HUES6 (cell line): Measurements from ENCODE around the gene BCORL1.

ENCODE experiments used
- H3K27ac ChIP-seq: 2 replicates; pipeline ENCODE4 v1.7.0; 2013; ENCODE audit warnings: low read depth, mild to moderate bottlenecking, low read length, inconsistent platforms
- H3K27me3 ChIP-seq: 2 replicates; pipeline ENCODE4 v1.6.1; 2013; ENCODE audit warnings: low read length; ENCODE audit not compliant: control insufficient read depth, insufficient read depth
- H3K36me3 ChIP-seq: 2 replicates; pipeline ENCODE4 v1.6.1; 2013; ENCODE audit warnings: low read length; ENCODE audit not compliant: control insufficient read depth, insufficient read depth
- H3K4me1 ChIP-seq: 2 replicates; pipeline ENCODE4 v1.6.1; 2013; ENCODE audit warnings: low read length; ENCODE audit not compliant: control insufficient read depth, insufficient read depth
- H3K4me3 ChIP-seq: 2 replicates; pipeline ENCODE4 v1.5.1; 2013; ENCODE audit warnings: low read depth, low read length
- H3K9ac ChIP-seq: one replicate; pipeline ENCODE4 v1.6.1; 2013; ENCODE audit warnings: mild to moderate bottlenecking, low read length
- H3K9me3 ChIP-seq: 2 replicates; pipeline ENCODE4 v1.6.1; 2013; ENCODE audit warnings: low read depth, low read length; ENCODE audit not compliant: control insufficient read depth, insufficient read depth

The BCORL1 gene

GRCh38 chrX:129983575-129984110, 1.2 kb downstream of the BCORL1 start:
- H3K9ac ChIP-seq: peak overlapping the region; percentile 38
- no peaks in the 10 kb centered on the region for H3K9me3 ChIP-seq
- H3K36me3 ChIP-seq: no peaks in the 10 kb centered on the region
- no peak overlapping the region for H3K27ac ChIP-seq
- H3K27me3 ChIP-seq: peaks cover 67% of the 10 kb centered on the region
- no peak overlapping the region for H3K4me3 ChIP-seq
- H3K4me1 ChIP-seq: peaks cover 5% of the 10 kb centered on the region; the same call in 1 of the 2 replicates

- H3K9ac ChIP-seq: peak overlapping the region; percentile 36
- H3K4me3 ChIP-seq: peak overlapping the region; percentile 71
- no peaks in the 10 kb centered on the region for H3K36me3 ChIP-seq
- peaks cover 60% of the 10 kb centered on the region for H3K27me3 ChIP-seq
- H3K27ac ChIP-seq: no peak overlapping the region
- H3K4me1 ChIP-seq: peaks cover 5% of the 10 kb centered on the region; the same call in 1 of the 2 replicates
- no peaks in the 10 kb centered on the region for H3K9me3 ChIP-seq
Observed at GRCh38 chrX:129984111-129984958, 1.9 kb downstream of the BCORL1 start.

- H3K4me3 ChIP-seq: no peak overlapping the region
- no peaks in the 10 kb centered on the region for H3K36me3 ChIP-seq
- no peak overlapping the region for H3K9ac ChIP-seq
- H3K9me3 ChIP-seq: no peaks in the 10 kb centered on the region
- peaks cover 5% of the 10 kb centered on the region; the same call in 1 of the 2 replicates for H3K4me1 ChIP-seq
- H3K27ac ChIP-seq: no peak overlapping the region
- H3K27me3 ChIP-seq: peaks cover 37% of the 10 kb centered on the region
Observed at GRCh38 chrX:129987871-129988270, 5.4 kb downstream of the BCORL1 start.

- H3K27me3 ChIP-seq: peaks cover 10% of the 10 kb centered on the region
- peaks cover 4% of the 10 kb centered on the region; the same call in 1 of the 2 replicates for H3K4me1 ChIP-seq
- H3K4me3 ChIP-seq: no peak overlapping the region
- H3K36me3 ChIP-seq: no peaks in the 10 kb centered on the region
- H3K9me3 ChIP-seq: no peaks in the 10 kb centered on the region
- no peak overlapping the region for H3K9ac ChIP-seq
- H3K27ac ChIP-seq: no peak overlapping the region
Observed at GRCh38 chrX:129992181-129992580, 9.7 kb downstream of the BCORL1 start.

DNA sequence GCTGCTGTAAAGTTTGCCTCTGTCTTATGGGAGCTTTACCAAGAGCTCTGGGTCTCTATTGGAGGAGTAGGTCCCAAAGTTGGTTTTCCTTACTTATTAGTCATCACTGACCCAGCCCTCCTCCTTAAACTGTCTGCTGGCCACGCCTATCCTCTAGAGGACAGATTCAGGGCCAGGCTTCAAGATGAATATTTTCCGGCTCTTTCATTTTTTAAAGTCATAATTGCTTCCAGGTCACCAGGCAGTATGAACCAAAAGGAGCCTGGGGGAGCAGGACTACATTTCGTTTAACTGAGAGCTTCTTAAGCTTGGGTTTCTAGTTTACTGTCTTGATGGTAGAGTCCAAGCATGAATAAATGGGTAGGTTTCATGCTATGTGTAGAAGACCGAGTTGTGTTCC, 13.7 kb downstream of the BCORL1 start:
- H3K27ac ChIP-seq: no peak overlapping the region
- no peaks in the 10 kb centered on the region for H3K9me3 ChIP-seq
- H3K36me3 ChIP-seq: no peaks in the 10 kb centered on the region
- no peak overlapping the region for H3K4me3 ChIP-seq
- no peaks in the 10 kb centered on the region; the same call in 1 of the 2 replicates for H3K27me3 ChIP-seq
- peaks cover 9% of the 10 kb centered on the region for H3K4me1 ChIP-seq
- no peak overlapping the region for H3K9ac ChIP-seq

GRCh38 chrX:129997086-129997485, 14.7 kb downstream of the BCORL1 start:
- no peak overlapping the region for H3K27ac ChIP-seq
- no peaks in the 10 kb centered on the region; the same call in 1 of the 2 replicates for H3K27me3 ChIP-seq
- no peak overlapping the region for H3K9ac ChIP-seq
- H3K4me3 ChIP-seq: no peak overlapping the region
- no peaks in the 10 kb centered on the region for H3K9me3 ChIP-seq
- no peaks in the 10 kb centered on the region for H3K36me3 ChIP-seq
- peaks cover 17% of the 10 kb centered on the region for H3K4me1 ChIP-seq

- Histone ChIP-seq H3K4me1 (peaks cover 19% of the 10 kb centered on the region), H3K4me3 (no peak overlapping the region), H3K9ac (no peak overlapping the region), H3K27me3 (no peaks in the 10 kb centered on the region; the same call in 1 of the 2 replicates), H3K27ac (no peak overlapping the region), H3K36me3 (no peaks in the 10 kb centered on the region), H3K9me3 (no peaks in the 10 kb centered on the region)
Observed at GRCh38 chrX:129998021-129998420, 15.6 kb downstream of the BCORL1 start.

- H3K36me3 ChIP-seq: 0 out of 2 replicates have a peak, but pooled peaks cover 5% of the 10 kb centered on the region
Observed at GRCh38 chrX:130001893-130002292, 19.5 kb downstream of the BCORL1 start.

GRCh38 chrX:130002541-130002940, 20.1 kb downstream of the BCORL1 start:
- Histone ChIP-seq H3K27me3 (no peaks in the 10 kb centered on the region; the same call in 1 of the 2 replicates), H3K27ac (no peak overlapping the region), H3K4me3 (no peak overlapping the region), H3K9me3 (no peaks in the 10 kb centered on the region), H3K9ac (no peak overlapping the region), H3K4me1 (peaks cover 15% of the 10 kb centered on the region), H3K36me3 (0 out of 2 replicates have a peak, but pooled peaks cover 5% of the 10 kb centered on the region)

More at GRCh38 chrX:130001893-130002292, 19.5 kb downstream of the BCORL1 start:
- no peak overlapping the region for H3K9ac ChIP-seq
- no peak overlapping the region for H3K4me3 ChIP-seq
- no peak overlapping the region for H3K27ac ChIP-seq
- H3K4me1 ChIP-seq: peaks cover 15% of the 10 kb centered on the region
- H3K27me3 ChIP-seq: no peaks in the 10 kb centered on the region; the same call in 1 of the 2 replicates
- H3K9me3 ChIP-seq: no peaks in the 10 kb centered on the region

DNA sequence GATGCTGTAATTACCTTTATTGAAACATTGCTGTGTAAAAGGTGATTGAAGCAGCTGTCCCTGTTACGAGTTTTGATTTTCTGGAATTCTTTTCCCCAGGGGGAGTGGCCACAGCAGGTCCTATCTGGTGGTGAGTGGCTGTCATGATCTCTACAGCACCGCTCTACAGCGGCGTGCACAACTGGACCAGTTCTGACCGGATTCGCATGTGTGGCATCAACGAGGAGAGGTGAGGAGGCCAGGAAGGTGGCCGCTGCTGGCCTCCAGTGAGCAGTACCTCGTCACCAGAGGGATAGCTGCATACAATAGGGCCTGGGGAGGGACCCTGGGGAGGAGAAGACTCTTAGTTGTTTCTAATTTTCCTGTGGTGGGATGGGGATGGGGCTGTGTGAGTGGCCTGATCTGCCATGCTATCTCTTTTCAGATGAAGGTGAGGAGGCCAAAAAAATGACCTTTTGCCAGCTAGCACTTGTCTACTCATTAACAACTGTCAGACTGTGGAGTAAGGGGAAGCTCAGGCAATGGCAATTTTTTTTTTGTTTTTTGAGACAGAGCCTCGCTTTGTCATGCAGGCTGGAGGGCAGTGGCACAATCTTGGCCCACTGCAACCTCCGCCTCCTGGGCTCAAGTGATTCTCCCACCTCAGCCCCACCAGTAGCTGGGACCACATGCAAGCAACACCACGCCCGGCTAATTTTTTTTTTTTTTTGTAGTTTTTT, 22.8 kb downstream of the BCORL1 start:
- Histone ChIP-seq H3K36me3 (0 out of 2 replicates have a peak, but pooled peaks cover 5% of the 10 kb centered on the region), H3K4me3 (no peak overlapping the region), H3K4me1 (peaks cover 9% of the 10 kb centered on the region), H3K27ac (no peak overlapping the region), H3K9me3 (no peaks in the 10 kb centered on the region), H3K27me3 (no peaks in the 10 kb centered on the region), H3K9ac (no peak overlapping the region)
